Endothelial cell of umbilical vein (primary cell): Measurements from ENCODE around the gene CRYZL1. TPM values are rescaled to one million over a fixed set of nuclear protein-coding genes. Genes with fewer than 3 reads are reported as not detected.

Source experiments
- BruUV-seq: library from RNA; stranded (reverse); fragments of 400-500 nt; replicated peaks from 2 replicates; lab custom pipeline; 2021; lab: Mats Ljungman, UMichigan
- CTCF ChIA-PET: fragments of 300-600, 350-600 bp; sonication (Branson Sonifier 250); formaldehyde crosslinking; loops from one replicate; lab custom pipeline; 2021; ENCODE audit warnings: antibody characterized with exemption, inconsistent platforms; lab: Charles Lee
- POLR2A ChIA-PET: fragments of 300-600, 350-600 bp; sonication (Branson Sonifier 250); formaldehyde crosslinking; loops from one replicate; lab custom pipeline; 2021; ENCODE audit warnings: antibody characterized with exemption, inconsistent platforms; lab: Charles Lee
- DNase-seq: peaks from one replicate; pipeline ENCODE4 v3.0.0-alpha.2; 2011; ENCODE audit warnings: low read depth, low spot score
- FAIRE-seq: peaks from 2 replicates; lab custom pipeline; 2011; peaks lifted over from hg19 to GRCh38; lab: Jason Lieb, UNC
- H2AFZ ChIP-seq: 2 replicates; pipeline ENCODE4 v1.6.0; 2012; ENCODE audit warnings: low read depth, low read length, control low read depth, inconsistent platforms
- H3K27ac ChIP-seq: 2 replicates; pipeline ENCODE4 v1.5.1; 2011; ENCODE audit warnings: low read depth, mild to moderate bottlenecking, control low read depth, low read length, moderate library complexity; ENCODE audit not compliant: insufficient read depth
- H3K27me3 ChIP-seq, 2 experiments: 2 replicates each; pipeline versions ENCODE4 v1.6.0 to v1.6.1; 2011; ENCODE audit warnings: low read length in 2 of 2, mixed read lengths in 1 of 2; ENCODE audit not compliant: control insufficient read depth in 2 of 2, insufficient read depth in 2 of 2
- H3K36me3 ChIP-seq, 2 experiments: 2 replicates in 1 of 2; 3 replicates in 1 of 2; pipeline ENCODE4 v1.5.1; 2011; ENCODE audit warnings: low read length in 2 of 2, mild to moderate bottlenecking in 1 of 2, moderate library complexity in 1 of 2; ENCODE audit not compliant: control insufficient read depth in 2 of 2, insufficient read depth in 2 of 2; ENCODE audit errors: extremely low read depth in 1 of 2
- H3K4me1 ChIP-seq: 3 replicates; pipeline ENCODE4 v1.5.1; 2011; ENCODE audit warnings: mild to moderate bottlenecking, low read length; ENCODE audit not compliant: control insufficient read depth, insufficient read depth; ENCODE audit errors: extremely low read depth
- H3K4me2 ChIP-seq: 2 replicates; pipeline ENCODE4 v1.6.1; 2011; ENCODE audit warnings: low read length, control low read depth, mixed read lengths; ENCODE audit not compliant: insufficient read depth
- H3K4me3 ChIP-seq, 3 experiments: fragments of 200-600 bp in 1 of 3; sonication (generic), shearing (Covaris generic) in 1 of 3; replicated peaks in 1 of 3; 2 replicates each; pipeline ENCODE4 v1.5.1; 2011 to 2016; ENCODE audit warnings: control low read depth in 3 of 3, low read length in 3 of 3, mild to moderate bottlenecking in 2 of 3, inconsistent platforms in 1 of 3, low read depth in 1 of 3, moderate library complexity in 1 of 3; ENCODE audit not compliant: insufficient read depth in 1 of 3
- H3K79me2 ChIP-seq: 2 replicates; pipeline ENCODE4 v1.6.0; 2012; ENCODE audit warnings: low read length, inconsistent platforms; ENCODE audit not compliant: control insufficient read depth, insufficient read depth
- H3K9ac ChIP-seq: replicated peaks from 2 replicates; pipeline ENCODE3; 2011; ENCODE audit warnings: low read length, control low read depth; ENCODE audit not compliant: insufficient read depth; ENCODE audit errors: extremely low read depth
- H3K9me1 ChIP-seq: replicated peaks from 3 replicates; pipeline ENCODE4 v1.6.0; 2011; ENCODE audit warnings: mild to moderate bottlenecking, low read length; ENCODE audit not compliant: control insufficient read depth, insufficient read depth; ENCODE audit errors: extremely low read depth
- H3K9me3 ChIP-seq: replicated peaks from 2 replicates; pipeline ENCODE4 v1.5.1; 2012; ENCODE audit warnings: low read length, inconsistent platforms; ENCODE audit not compliant: control insufficient read depth, insufficient read depth
- H4K20me1 ChIP-seq: replicated peaks from 2 replicates; pipeline ENCODE3; 2011; ENCODE audit warnings: mild to moderate bottlenecking, low read length; ENCODE audit not compliant: control insufficient read depth, insufficient read depth; ENCODE audit errors: extremely low read depth
- EZH2 ChIP-seq: IDR thresholded peaks from 2 replicates; pipeline ENCODE4 v1.6.1; 2012; ENCODE audit warnings: borderline replicate concordance, low read depth, mild to moderate bottlenecking, moderate library complexity, low read length, inconsistent platforms; ENCODE audit not compliant: severe bottlenecking
- FOS ChIP-seq: IDR thresholded peaks from 2 replicates; pipeline ENCODE4 v1.6.1; 2011; ENCODE audit warnings: mild to moderate bottlenecking, low read length, moderate library complexity, borderline replicate concordance; ENCODE audit not compliant: insufficient read depth
- GATA2 ChIP-seq: IDR thresholded peaks from 2 replicates; pipeline ENCODE4 v1.7.0; 2011; ENCODE audit warnings: low read depth, mild to moderate bottlenecking, moderate library complexity, mixed read lengths, low read length; ENCODE audit not compliant: insufficient read length, insufficient read depth
- JUN ChIP-seq: IDR thresholded peaks from 2 replicates; pipeline ENCODE4 v1.6.1; 2011; ENCODE audit warnings: borderline replicate concordance, low read depth; ENCODE audit not compliant: insufficient read length, insufficient read depth
- MAX ChIP-seq: IDR thresholded peaks from 2 replicates; pipeline ENCODE4 v1.6.1; 2011; ENCODE audit not compliant: insufficient read depth, insufficient read length
- MYC ChIP-seq: IDR thresholded peaks from one replicate; pipeline ENCODE4 v1.6.1; 2011; ENCODE audit warnings: mild to moderate bottlenecking, low read depth, low read length
- POLR2A ChIP-seq: IDR thresholded peaks from 2 replicates; pipeline ENCODE4 v1.6.1; 2012; ENCODE audit warnings: low read depth, mild to moderate bottlenecking, control low read depth, low read length
- POLR2AphosphoS5 ChIP-seq: IDR thresholded peaks from 2 replicates; pipeline ENCODE4 v1.6.1; 2012; ENCODE audit warnings: low read depth, mild to moderate bottlenecking, control low read depth, low read length, moderate library complexity; ENCODE audit not compliant: insufficient read depth
- dilution Hi-C: fragments of 300-500 bp; cut with MboI; formaldehyde crosslinking; loops from one replicate; pipeline ENCODE4 v1.15.0; 2019; ENCODE audit warnings: low sequenced_read_pairs; ENCODE audit not compliant: extremely low pct_ligation_motif_present
- intact Hi-C: fragments of 100-400 bp; cut with micrococcal nuclease; formaldehyde crosslinking; loops from one replicate; pipeline ENCODE4 v1.10.0; 2022
- polyA plus RNA-seq, 4 experiments: library from polyadenylated mRNA; depleted of rRNA in 3 of 4; stranded (reverse) in 3 of 4; unstranded in 1 of 4; fragments of >200 nt; gene quantifications; 2 replicates each; pipeline versions ENCODE4 v1.2.1 to v1.2.3, GENCODE V29; 2011 to 2012; ENCODE audit warnings: missing spikeins in 1 of 4
- total RNA-seq: library from RNA; stranded (reverse); gene quantifications from 2 replicates; pipeline ENCODE4 v1.2.3, GENCODE V29; 2021
- TF ChIP-seq, protein P1 (sequence below), 2 donors: IDR thresholded peaks; 1 replicate in 1 of 2; 2 replicates in 1 of 2; pipeline ENCODE4 v1.5.1; 2011; ENCODE audit warnings: low read length in 2 of 2, mild to moderate bottlenecking in 2 of 2, moderate library complexity in 2 of 2, control low read depth in 1 of 2, inconsistent platforms in 1 of 2, low read depth in 1 of 2; ENCODE audit not compliant: insufficient read depth in 1 of 2; ENCODE audit errors: extremely low read depth in 1 of 2

CRYZL1 gene
- total and polyA plus RNA-seq, 2 donors (not counting 3 experiments of a cell fraction or from before 2014, with no cell fraction given): 26.4 to 42.1 TPM

DNA sequence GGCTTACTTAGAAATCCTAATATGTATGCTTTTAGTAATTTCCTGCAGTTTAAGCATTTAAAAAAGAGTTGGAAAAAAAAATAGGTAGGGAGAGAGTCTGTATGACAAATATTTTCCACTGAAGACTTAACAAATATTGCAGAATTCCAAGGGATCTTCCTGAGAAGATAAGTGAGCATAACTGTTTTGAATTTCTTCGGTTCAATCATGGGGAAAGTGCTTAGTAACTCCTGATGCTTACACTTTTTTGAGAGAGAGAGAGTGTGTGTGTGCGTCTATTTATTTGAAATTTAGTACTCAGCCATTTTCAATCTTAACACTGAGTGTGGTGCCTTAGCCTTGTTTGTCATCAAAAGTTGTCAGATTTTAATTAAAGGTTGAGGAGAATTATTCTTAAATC lies 80.2 kb downstream of the CRYZL1 start:
- FAIRE-seq: no peak
- Histone ChIP-seq H3K4me3 (no peak overlapping the region), H3K4me1 (no peaks in the 10 kb centered on the region), H3K4me2 (no peak overlapping the region), H3K27me3 (no peaks in the 10 kb centered on the region), H3K79me2 (peaks cover 75% of the 10 kb centered on the region), H3K9ac (no peak overlapping the region), H3K9me1 (no peaks in the 10 kb centered on the region), H2AFZ (no peak overlapping the region), H4K20me1 (peaks cover 12% of the 10 kb centered on the region), H3K36me3 (peaks cover 15 to 47% of the 10 kb centered on the region in 2 experiments), H3K27ac (no peak overlapping the region), H3K9me3 (no peaks in the 10 kb centered on the region)
- no peak for TF ChIP-seq EZH2
- TF ChIP-seq, protein P1, sequence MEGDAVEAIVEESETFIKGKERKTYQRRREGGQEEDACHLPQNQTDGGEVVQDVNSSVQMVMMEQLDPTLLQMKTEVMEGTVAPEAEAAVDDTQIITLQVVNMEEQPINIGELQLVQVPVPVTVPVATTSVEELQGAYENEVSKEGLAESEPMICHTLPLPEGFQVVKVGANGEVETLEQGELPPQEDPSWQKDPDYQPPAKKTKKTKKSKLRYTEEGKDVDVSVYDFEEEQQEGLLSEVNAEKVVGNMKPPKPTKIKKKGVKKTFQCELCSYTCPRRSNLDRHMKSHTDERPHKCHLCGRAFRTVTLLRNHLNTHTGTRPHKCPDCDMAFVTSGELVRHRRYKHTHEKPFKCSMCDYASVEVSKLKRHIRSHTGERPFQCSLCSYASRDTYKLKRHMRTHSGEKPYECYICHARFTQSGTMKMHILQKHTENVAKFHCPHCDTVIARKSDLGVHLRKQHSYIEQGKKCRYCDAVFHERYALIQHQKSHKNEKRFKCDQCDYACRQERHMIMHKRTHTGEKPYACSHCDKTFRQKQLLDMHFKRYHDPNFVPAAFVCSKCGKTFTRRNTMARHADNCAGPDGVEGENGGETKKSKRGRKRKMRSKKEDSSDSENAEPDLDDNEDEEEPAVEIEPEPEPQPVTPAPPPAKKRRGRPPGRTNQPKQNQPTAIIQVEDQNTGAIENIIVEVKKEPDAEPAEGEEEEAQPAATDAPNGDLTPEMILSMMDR (IDR thresholded peaks at IDR 0.05; ENCODE audit: extremely low read depth in 1 of 2, insufficient read depth in 1 of 2, low read depth in 1 of 2, low read length in 2 of 2): no peak
- TF ChIP-seq GATA2: no peak
- TF ChIP-seq MAX: no peak
- no peak for TF ChIP-seq FOS
- TF ChIP-seq MYC: no peak
- no peak for TF ChIP-seq POLR2AphosphoS5
- TF ChIP-seq POLR2A: no peak
- TF ChIP-seq JUN: no peak
- POLR2A ChIA-PET: no interaction called here
- no peak for DNase-seq
- CTCF ChIA-PET: no interaction called here
- no TSS peak for BruUV-seq
- intact Hi-C loops (no loop called here), dilution Hi-C loops (no loop called here)
